H1 (cell line): ENCODE results near the gene KCNH8. TPM values are rescaled to one million over a fixed set of nuclear protein-coding genes. Genes with fewer than 3 reads are reported as not detected.

Source experiments
- CHD7 ChIP-seq: fragments of 300-600 bp; sonication (generic); IDR thresholded peaks from 2 replicates; pipeline ENCODE4 v1.7.1; 2012; ENCODE audit warnings: low read length, moderate library complexity, mild to moderate bottlenecking, inconsistent platforms; ENCODE audit not compliant: insufficient replicate concordance
- EGR1 ChIP-seq: IDR thresholded peaks from 2 replicates; pipeline ENCODE4 v1.6.1; 2011; ENCODE audit warnings: low read depth, low read length, borderline replicate concordance
- JUN ChIP-seq: IDR thresholded peaks from 2 replicates; pipeline ENCODE4 v1.6.1; 2011; ENCODE audit warnings: low read depth, mild to moderate bottlenecking, improper control_type of control experiment, low read length
- PHF8 ChIP-seq: fragments of 200-600 bp; sonication (generic); conservative IDR thresholded peaks from 2 replicates; pipeline ENCODE4 v1.7.1; 2012; ENCODE audit warnings: low read depth, mild to moderate bottlenecking, inconsistent platforms, low read length, moderate library complexity
- RAD21 ChIP-seq, 2 experiments: IDR thresholded peaks in 1 of 2; conservative IDR thresholded peaks in 1 of 2; 2 replicates each; pipeline ENCODE4 v1.6.1; 2011; ENCODE audit warnings: low read depth in 2 of 2, low read length in 2 of 2, improper control_type of control experiment in 1 of 2, inconsistent platforms in 1 of 2, mild to moderate bottlenecking in 1 of 2, moderate library complexity in 1 of 2
- RFX5 ChIP-seq: IDR thresholded peaks from 2 replicates; pipeline ENCODE4 v1.6.1; 2011; ENCODE audit warnings: low read depth, low read length, improper control_type of control experiment, borderline replicate concordance
- SIN3A ChIP-seq, 2 experiments: IDR thresholded peaks in 1 of 2; conservative IDR thresholded peaks in 1 of 2; 2 replicates each; pipeline ENCODE4 v1.6.1; 2011 to 2012; ENCODE audit warnings: low read length in 2 of 2, improper control_type of control experiment in 1 of 2, low read depth in 1 of 2, mild to moderate bottlenecking in 1 of 2
- YY1 ChIP-seq: IDR thresholded peaks from 2 replicates; pipeline ENCODE4 v1.6.1; 2011; ENCODE audit warnings: low read depth, mild to moderate bottlenecking, low read length
- polyA plus RNA-seq, 7 experiments: library from polyadenylated mRNA; depleted of rRNA in 3 of 7; stranded (reverse) in 5 of 7; unstranded in 2 of 7; fragments of >200 nt in 5 of 7; fragments of 200-250 nt in 2 of 7; gene quantifications; 1 replicate in 5 of 7; 2 replicates in 1 of 7; 4 replicates in 1 of 7; pipeline versions ENCODE4 v1.2.1 to v1.2.3, GENCODE V29; 2011 to 2013; ENCODE audit warnings: missing spikeins in 2 of 7, mixed read lengths in 2 of 7
- total RNA-seq: library from RNA; stranded (reverse); fragmentation: NEBNext Ultra II Directional; extraction: Animal tissue kit (Norgen Biotek cat#: 25700); gene quantifications from 2 replicates; pipeline ENCODE4 v1.2.1, GENCODE V29; 2021

The KCNH8 gene
- total and polyA plus RNA-seq, 2 of the 8 experiments (the other 6 are each of a cell fraction or from before 2014, with no cell fraction given): 2.2 to 2.4 TPM

GRCh38 chr3:19104459-19104858 lies 43.9 kb upstream of the KCNH8 start (continued):
- no peak for TF ChIP-seq CHD7
- no peak for TF ChIP-seq RAD21 (IDR thresholded peaks at IDR 0.05 in 1 of 2, conservative IDR thresholded peaks at IDR 0.05 in 1 of 2; ENCODE audit: low read depth in 2 of 2, low read length in 2 of 2)
- TF ChIP-seq RFX5: no peak
- TF ChIP-seq JUN: no peak
- no peak for TF ChIP-seq PHF8
- TF ChIP-seq YY1: no peak
- no peak for TF ChIP-seq EGR1
- TF ChIP-seq SIN3A (conservative IDR thresholded peaks at IDR 0.05 in 1 of 2, IDR thresholded peaks at IDR 0.05 in 1 of 2; ENCODE audit: low read depth in 1 of 2, low read length in 2 of 2): no peak
